WTC11 (cell line): ENCODE results near the gene PYCARD.

ENCODE experiments used
- ATF1 ChIP-seq: sonication (generic); formaldehyde crosslinking; IDR thresholded peaks from 2 replicates; pipeline ENCODE4 v1.8.1; 2023; ENCODE audit warnings: mild to moderate bottlenecking, moderate library complexity, missing genetic modification reagents
- ATF2 ChIP-seq: sonication (generic); formaldehyde crosslinking; IDR thresholded peaks from 2 replicates; pipeline ENCODE4 v1.8.1; 2022; ENCODE audit warnings: low read depth, missing genetic modification reagents, borderline replicate concordance
- CREM ChIP-seq: sonication (generic); formaldehyde crosslinking; IDR thresholded peaks from 2 replicates; pipeline ENCODE4 v1.8.1; 2022; ENCODE audit warnings: mild to moderate bottlenecking, missing genetic modification reagents, moderate library complexity
- ESRRA ChIP-seq: sonication (generic); formaldehyde crosslinking; IDR thresholded peaks from 2 replicates; pipeline ENCODE4 v1.8.1; 2022; ENCODE audit warnings: mild to moderate bottlenecking, missing genetic modification reagents, borderline replicate concordance
- FOXJ3 ChIP-seq: sonication (generic); formaldehyde crosslinking; IDR thresholded peaks from 2 replicates; pipeline ENCODE4 v1.9.0; 2021; ENCODE audit warnings: missing genetic modification reagents, mild to moderate bottlenecking, borderline replicate concordance
- FOXP4 ChIP-seq: sonication (generic); formaldehyde crosslinking; IDR thresholded peaks from 2 replicates; pipeline ENCODE4 v1.8.0; 2022; ENCODE audit warnings: mild to moderate bottlenecking, missing genetic modification reagents
- NR2C2 ChIP-seq: sonication (generic); formaldehyde crosslinking; IDR thresholded peaks from 2 replicates; pipeline ENCODE4 v1.8.0; 2022; ENCODE audit warnings: mild to moderate bottlenecking, missing genetic modification reagents
- SMAD3 ChIP-seq: sonication (generic); formaldehyde crosslinking; IDR thresholded peaks from 2 replicates; pipeline ENCODE4 v1.8.0; 2022; ENCODE audit warnings: missing genetic modification reagents, mild to moderate bottlenecking, borderline replicate concordance
- TF ChIP-seq, protein P1 (sequence below): fragments of 200-600 bp; IDR thresholded peaks from 2 replicates; pipeline ENCODE4 v1.8.0; 2022; ENCODE audit warnings: antibody characterized with exemption

DNA sequence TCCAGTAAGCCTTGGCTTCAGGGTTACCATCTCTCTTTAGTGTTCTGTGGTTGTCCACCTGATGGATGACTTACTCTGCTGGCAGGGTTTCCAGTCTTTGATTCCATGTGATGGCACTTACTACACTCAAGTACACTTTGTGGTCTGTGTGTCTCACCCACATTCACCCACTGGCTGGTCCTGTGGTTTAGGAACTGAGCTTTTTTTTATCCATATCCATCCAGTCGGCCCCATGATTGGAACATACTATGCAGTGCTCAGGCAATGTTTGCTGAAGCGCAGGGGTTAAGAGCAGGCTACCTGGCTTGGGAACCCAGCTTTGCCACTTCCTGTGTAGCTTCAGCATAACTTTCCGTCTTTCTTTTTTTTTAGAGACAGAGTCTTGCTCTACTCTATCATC is 25.4 kb downstream of the PYCARD start:
- TF ChIP-seq, protein P1, sequence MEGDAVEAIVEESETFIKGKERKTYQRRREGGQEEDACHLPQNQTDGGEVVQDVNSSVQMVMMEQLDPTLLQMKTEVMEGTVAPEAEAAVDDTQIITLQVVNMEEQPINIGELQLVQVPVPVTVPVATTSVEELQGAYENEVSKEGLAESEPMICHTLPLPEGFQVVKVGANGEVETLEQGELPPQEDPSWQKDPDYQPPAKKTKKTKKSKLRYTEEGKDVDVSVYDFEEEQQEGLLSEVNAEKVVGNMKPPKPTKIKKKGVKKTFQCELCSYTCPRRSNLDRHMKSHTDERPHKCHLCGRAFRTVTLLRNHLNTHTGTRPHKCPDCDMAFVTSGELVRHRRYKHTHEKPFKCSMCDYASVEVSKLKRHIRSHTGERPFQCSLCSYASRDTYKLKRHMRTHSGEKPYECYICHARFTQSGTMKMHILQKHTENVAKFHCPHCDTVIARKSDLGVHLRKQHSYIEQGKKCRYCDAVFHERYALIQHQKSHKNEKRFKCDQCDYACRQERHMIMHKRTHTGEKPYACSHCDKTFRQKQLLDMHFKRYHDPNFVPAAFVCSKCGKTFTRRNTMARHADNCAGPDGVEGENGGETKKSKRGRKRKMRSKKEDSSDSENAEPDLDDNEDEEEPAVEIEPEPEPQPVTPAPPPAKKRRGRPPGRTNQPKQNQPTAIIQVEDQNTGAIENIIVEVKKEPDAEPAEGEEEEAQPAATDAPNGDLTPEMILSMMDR = no peak
- TF ChIP-seq SMAD3 (CRISPR knock-in tag) (no peak), FOXJ3 (CRISPR knock-in tag) (no peak), FOXP4 (CRISPR knock-in tag) (no peak), NR2C2 (CRISPR knock-in tag) (no peak), ESRRA (CRISPR knock-in tag) (no peak), ATF2 (CRISPR knock-in tag) (no peak), CREM (CRISPR knock-in tag) (no peak), ATF1 (CRISPR knock-in tag) (no peak)
